Hematopoietic multipotent progenitor cell treated with erythropoietin and hydrocortisone succinate and interleukin-3 and kit ligand, for 4 days (in vitro differentiated cells): Measurements from ENCODE around the gene PLPPR5.
"Not testable (repeated sequence)": the region's sequence is repeated elsewhere in the genome, so short reads cannot be mapped to it uniquely, and the experiment has no call there.

Experiments
- DNase-seq: peaks from one replicate; pipeline ENCODE4 v3.0.0-alpha.2; 2015

The PLPPR5 gene

GRCh38 chr1:98908980-98909379 lies 95.7 kb downstream of the PLPPR5 start:
- no peak for DNase-seq

- no peak for DNase-seq
Observed at GRCh38 chr1:98906809-98907208, 97.9 kb downstream of the PLPPR5 start.

- no peak for DNase-seq
Observed at GRCh38 chr1:98906361-98906760, 98.3 kb downstream of the PLPPR5 start.

GRCh38 chr1:98904684-98905083 lies 100.0 kb downstream of the PLPPR5 start:
- no peak for DNase-seq

- no peak for DNase-seq
Observed at GRCh38 chr1:98903726-98904125, 100.9 kb downstream of the PLPPR5 start.

GRCh38 chr1:98903261-98903660 lies 101.4 kb downstream of the PLPPR5 start:
- no peak for DNase-seq

- DNase-seq: no peak
Observed at GRCh38 chr1:98898940-98899339, 105.7 kb downstream of the PLPPR5 start.

GRCh38 chr1:98897479-98897878 lies 107.2 kb downstream of the PLPPR5 start:
- peak; percentile 27 for DNase-seq

GRCh38 chr1:98896711-98897445 lies 107.8 kb downstream of the PLPPR5 start:
- no peak for DNase-seq

- no peak for DNase-seq
Observed at GRCh38 chr1:98893371-98893770, 111.3 kb downstream of the PLPPR5 start.

GRCh38 chr1:98888869-98889268 lies 115.8 kb downstream of the PLPPR5 start:
- DNase-seq: no peak

GRCh38 chr1:98887507-98887906 lies 117.2 kb downstream of the PLPPR5 start:
- no peak for DNase-seq

- no peak for DNase-seq
Observed at GRCh38 chr1:98884864-98885263, 119.8 kb downstream of the PLPPR5 start.

- DNase-seq: no peak
Observed at GRCh38 chr1:98881901-98882300, 122.8 kb downstream of the PLPPR5 start.

- not testable (repeated sequence) for DNase-seq
Observed at GRCh38 chr1:98881234-98881633, 123.4 kb downstream of the PLPPR5 start.

- no peak for DNase-seq
Observed at GRCh38 chr1:98874828-98875227, 129.8 kb downstream of the PLPPR5 start.

GRCh38 chr1:98870959-98871903 lies 133.4 kb downstream of the PLPPR5 start:
- peak; percentile 92 for DNase-seq

GRCh38 chr1:98865796-98866195 lies 138.9 kb downstream of the PLPPR5 start:
- DNase-seq: no peak

GRCh38 chr1:98860329-98860728 lies 144.3 kb downstream of the PLPPR5 start:
- DNase-seq: no peak

GRCh38 chr1:98854137-98854536 lies 150.5 kb downstream of the PLPPR5 start:
- no peak for DNase-seq

GRCh38 chr1:98849969-98850636 lies 154.6 kb downstream of the PLPPR5 start:
- DNase-seq: no peak

GRCh38 chr1:98842241-98842640 lies 162.4 kb downstream of the PLPPR5 start:
- DNase-seq: no peak
